Loucy (cell line): ENCODE measurements around the gene TMEM119.

Experiments used
- H2AFZ ChIP-seq: fragments of 200-600 bp; sonication (generic); 2 replicates; pipeline ENCODE4 v1.6.0; 2016; ENCODE audit warnings: antibody characterized with exemption, mild to moderate bottlenecking, low read length, moderate library complexity
- H3F3A ChIP-seq: fragments of 200-600 bp; 2 replicates; pipeline ENCODE4 v1.6.0; 2016; ENCODE audit warnings: antibody characterized with exemption, low read depth, mild to moderate bottlenecking
- H3K27me3 ChIP-seq: fragments of 200-600 bp; sonication (generic); 2 replicates; pipeline ENCODE4 v1.6.1; 2014; ENCODE audit warnings: low read length, mild to moderate bottlenecking; ENCODE audit not compliant: insufficient read depth, poor library complexity, severe bottlenecking
- H3K36me3 ChIP-seq: fragments of 200-600 bp; sonication (generic); 2 replicates; pipeline ENCODE4 v1.6.1; 2016; ENCODE audit warnings: low read length; ENCODE audit not compliant: insufficient read depth
- H3K4me1 ChIP-seq: fragments of 200-600 bp; sonication (generic); 2 replicates; pipeline ENCODE4 v1.5.1; 2014; ENCODE audit warnings: low read length, mild to moderate bottlenecking; ENCODE audit not compliant: insufficient read depth, poor library complexity, severe bottlenecking
- H3K4me2 ChIP-seq: fragments of 200-600 bp; sonication (generic); 2 replicates; pipeline ENCODE4 v1.6.0; 2014; ENCODE audit warnings: antibody characterized with exemption, low read length, low read depth, mild to moderate bottlenecking; ENCODE audit not compliant: poor library complexity, severe bottlenecking
- H3K4me3 ChIP-seq: fragments of 200-600 bp; sonication (generic); 2 replicates; pipeline ENCODE4 v1.5.1; 2014; ENCODE audit warnings: low read length, mild to moderate bottlenecking, mixed read lengths; ENCODE audit not compliant: poor library complexity, severe bottlenecking
- H3K79me2 ChIP-seq: fragments of 200-600 bp; sonication (generic); 2 replicates; pipeline ENCODE4 v1.6.1; 2014; ENCODE audit warnings: low read length; ENCODE audit not compliant: insufficient read depth
- H3K9ac ChIP-seq: fragments of 200-600 bp; sonication (generic); 2 replicates; pipeline ENCODE4 v1.6.0; 2014; ENCODE audit warnings: mild to moderate bottlenecking, low read depth, low read length, moderate library complexity; ENCODE audit not compliant: poor library complexity, severe bottlenecking
- H3K9me2 ChIP-seq: fragments of 200-600 bp; sonication (generic); replicated peaks from 2 replicates; pipeline ENCODE4 v1.6.1; 2016; ENCODE audit warnings: low read depth, low read length, mixed read lengths
- H3K9me3 ChIP-seq: fragments of 200-600 bp; sonication (generic); 2 replicates; pipeline ENCODE4 v1.6.1; 2014; ENCODE audit warnings: mild to moderate bottlenecking, antibody characterized with exemption, low read length, low read depth; ENCODE audit not compliant: insufficient read depth
- H4K20me1 ChIP-seq: fragments of 200-600 bp; sonication (generic); 2 replicates; pipeline ENCODE4 v1.6.0; 2014; ENCODE audit warnings: antibody characterized with exemption, low read length, mild to moderate bottlenecking; ENCODE audit not compliant: insufficient read depth, poor library complexity, severe bottlenecking
- CTCF ChIP-seq: fragments of 200-600 bp; sonication (generic); conservative IDR thresholded peaks from 2 replicates; pipeline ENCODE4 v1.5.1; 2014; ENCODE audit warnings: mild to moderate bottlenecking, antibody characterized with exemption, low read length
- EZH2phosphoT487 ChIP-seq: fragments of 200-600 bp; IDR thresholded peaks from 2 replicates; pipeline ENCODE4 v1.6.1; 2018; ENCODE audit warnings: antibody characterized with exemption, mild to moderate bottlenecking, moderate library complexity, borderline replicate concordance

Gene TMEM119

GRCh38 chr12:108570743-108571608 lies 26.9 kb downstream of the TMEM119 start:
- no peaks in the 10 kb centered on the region for H3K79me2 ChIP-seq
- peaks cover 35% of the 10 kb centered on the region for H3K4me1 ChIP-seq
- TF ChIP-seq CTCF (peak; percentile 61), EZH2phosphoT487 (no peak)
- H4K20me1 ChIP-seq = peaks cover 5% of the 10 kb centered on the region
- no peak overlapping the region for H3K4me2 ChIP-seq
- H3K27me3 ChIP-seq = no peaks in the 10 kb centered on the region
- H3K9ac ChIP-seq = no peak overlapping the region
- H3K4me3 ChIP-seq = no peak overlapping the region
- peaks cover 13% of the 10 kb centered on the region; the same call in 1 of the 2 replicates for H3K36me3 ChIP-seq
- H3K9me3 ChIP-seq = no peaks in the 10 kb centered on the region
- H3K9me2 ChIP-seq = no peaks in the 10 kb centered on the region
- H3F3A ChIP-seq = no peaks in the 10 kb centered on the region
- H2AFZ ChIP-seq = no peak overlapping the region

- Histone ChIP-seq H3K79me2 (peaks cover 7% of the 10 kb centered on the region), H3K4me1 (peaks cover 59% of the 10 kb centered on the region), H3K9me2 (no peaks in the 10 kb centered on the region), H4K20me1 (peaks cover 15% of the 10 kb centered on the region), H3K4me3 (peak overlapping the region; percentile 27), H3K27me3 (no peaks in the 10 kb centered on the region), H3F3A (peaks cover 17% of the 10 kb centered on the region), H3K9ac (peak overlapping the region; percentile 30), H2AFZ (no peak overlapping the region), H3K4me2 (peak overlapping the region; percentile 38), H3K36me3 (peaks cover 13% of the 10 kb centered on the region; the same call in 1 of the 2 replicates), H3K9me3 (no peaks in the 10 kb centered on the region)
- TF ChIP-seq CTCF (no peak), EZH2phosphoT487 (no peak)
Observed at GRCh38 chr12:108568338-108569154, 29.3 kb downstream of the TMEM119 start.

- peaks cover 2% of the 10 kb centered on the region for H3K27me3 ChIP-seq
- peaks cover 13% of the 10 kb centered on the region; the same call in 1 of the 2 replicates for H3K36me3 ChIP-seq
- no peak overlapping the region for H3K4me3 ChIP-seq
Observed at GRCh38 chr12:108567406-108568337, 30.2 kb downstream of the TMEM119 start.

More at GRCh38 chr12:108567406-108568337, 30.2 kb downstream of the TMEM119 start:
- peaks cover 63% of the 10 kb centered on the region for H3K4me1 ChIP-seq
- peaks cover 17% of the 10 kb centered on the region for H3F3A ChIP-seq
- peaks cover 15% of the 10 kb centered on the region for H3K79me2 ChIP-seq
- peaks cover 15% of the 10 kb centered on the region for H4K20me1 ChIP-seq
- H2AFZ ChIP-seq = no peak overlapping the region
- peak overlapping the region; percentile 82 for H3K4me2 ChIP-seq
- no peaks in the 10 kb centered on the region for H3K9me3 ChIP-seq
- no peaks in the 10 kb centered on the region for H3K9me2 ChIP-seq
- peak overlapping the region; percentile 30 for H3K9ac ChIP-seq
- TF ChIP-seq CTCF (no peak), EZH2phosphoT487 (no peak)
